ENCODE measurements around the gene KIF5B. TPM values are rescaled to one million over a fixed set of nuclear protein-coding genes. Genes with fewer than 3 reads are reported as not detected.
A peak's percentile ranks its signal among the peaks of the same experiment; 100 is the strongest.

The KIF5B gene
- total and polyA plus RNA-seq, 2 donors (not counting 1 experiment from before 2014, with no cell fraction given) = 109 to 160 TPM

DNA sequence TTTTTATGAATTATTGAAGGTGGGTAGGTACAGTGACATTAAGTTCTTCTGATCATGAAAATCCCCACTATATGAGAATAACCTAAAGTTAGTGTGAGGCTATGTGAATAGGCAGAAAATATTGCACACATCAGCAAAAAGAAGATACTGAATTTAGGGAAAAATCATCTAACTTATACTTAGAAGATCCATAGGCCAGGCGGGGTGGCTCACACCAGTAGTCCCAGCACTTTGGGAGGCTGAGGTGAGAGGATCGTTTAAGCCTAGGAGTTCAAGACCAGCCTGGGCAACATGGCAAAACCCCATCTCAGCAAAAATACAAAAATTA, 78.1 kb downstream of the KIF5B start:
- Histone ChIP-seq H3K9ac (ENCODE audit: insufficient read depth, low read length) (no peak overlapping the region), H3K79me2 (ENCODE audit: control insufficient read depth, insufficient read depth, low read length) (no peaks in the 10 kb centered on the region), H4K20me1 (ENCODE audit: control insufficient read depth, extremely low read depth, insufficient read depth, low read length) (no peaks in the 10 kb centered on the region), H3K27ac (ENCODE audit: insufficient read depth, low read length) (no peak overlapping the region), H3K36me3 (ENCODE audit: control insufficient read depth, insufficient read depth, low read length) (no peaks in the 10 kb centered on the region), H3K4me1 (ENCODE audit: control insufficient read depth, extremely low read depth, insufficient read depth, low read length) (peaks cover 6% of the 10 kb centered on the region), H2AFZ (ENCODE audit: low read length) (no peak overlapping the region), H3K4me3 (replicated peaks in 1 of 4; ENCODE audit: control extremely low read depth in 1 of 4, insufficient read depth in 1 of 4, low read depth in 3 of 4, low read length in 4 of 4) (no peak overlapping the region), H3K27me3 (ENCODE audit: control insufficient read depth, insufficient read depth, low read length) (no peaks in the 10 kb centered on the region), H3K9me3 (ENCODE audit: control insufficient read depth, insufficient read depth, low read depth, low read length) (no peaks in the 10 kb centered on the region), H3K4me2 (ENCODE audit: extremely low read depth, insufficient read depth, low read length) (no peak overlapping the region)
- TF ChIP-seq EZH2 (IDR thresholded peaks at IDR 0.05; ENCODE audit: low read length, missing control alignments) = no peak
- TF ChIP-seq, protein P1, sequence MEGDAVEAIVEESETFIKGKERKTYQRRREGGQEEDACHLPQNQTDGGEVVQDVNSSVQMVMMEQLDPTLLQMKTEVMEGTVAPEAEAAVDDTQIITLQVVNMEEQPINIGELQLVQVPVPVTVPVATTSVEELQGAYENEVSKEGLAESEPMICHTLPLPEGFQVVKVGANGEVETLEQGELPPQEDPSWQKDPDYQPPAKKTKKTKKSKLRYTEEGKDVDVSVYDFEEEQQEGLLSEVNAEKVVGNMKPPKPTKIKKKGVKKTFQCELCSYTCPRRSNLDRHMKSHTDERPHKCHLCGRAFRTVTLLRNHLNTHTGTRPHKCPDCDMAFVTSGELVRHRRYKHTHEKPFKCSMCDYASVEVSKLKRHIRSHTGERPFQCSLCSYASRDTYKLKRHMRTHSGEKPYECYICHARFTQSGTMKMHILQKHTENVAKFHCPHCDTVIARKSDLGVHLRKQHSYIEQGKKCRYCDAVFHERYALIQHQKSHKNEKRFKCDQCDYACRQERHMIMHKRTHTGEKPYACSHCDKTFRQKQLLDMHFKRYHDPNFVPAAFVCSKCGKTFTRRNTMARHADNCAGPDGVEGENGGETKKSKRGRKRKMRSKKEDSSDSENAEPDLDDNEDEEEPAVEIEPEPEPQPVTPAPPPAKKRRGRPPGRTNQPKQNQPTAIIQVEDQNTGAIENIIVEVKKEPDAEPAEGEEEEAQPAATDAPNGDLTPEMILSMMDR (conservative IDR thresholded peaks at IDR 0.05 in 1 of 2, IDR thresholded peaks at IDR 0.05 in 1 of 2; ENCODE audit: low read depth in 1 of 2, low read length in 2 of 2) = no peak
- no peak for DNase-seq (ENCODE audit: low read depth in 2 of 2)

- Histone ChIP-seq H3K27me3 (ENCODE audit: control insufficient read depth, insufficient read depth, low read length) (no peaks in the 10 kb centered on the region), H3K36me3 (ENCODE audit: control insufficient read depth, insufficient read depth, low read length) (no peaks in the 10 kb centered on the region), H3K9me3 (ENCODE audit: control insufficient read depth, insufficient read depth, low read depth, low read length) (no peaks in the 10 kb centered on the region), H3K9ac (ENCODE audit: insufficient read depth, low read length) (no peak overlapping the region), H3K4me3 (replicated peaks in 1 of 4; ENCODE audit: control extremely low read depth in 1 of 4, insufficient read depth in 1 of 4, low read depth in 3 of 4, low read length in 4 of 4) (no peak overlapping the region), H3K79me2 (ENCODE audit: control insufficient read depth, insufficient read depth, low read length) (no peaks in the 10 kb centered on the region), H4K20me1 (ENCODE audit: control insufficient read depth, extremely low read depth, insufficient read depth, low read length) (no peaks in the 10 kb centered on the region), H3K27ac (ENCODE audit: insufficient read depth, low read length) (no peak overlapping the region), H2AFZ (ENCODE audit: low read length) (no peak overlapping the region), H3K4me2 (ENCODE audit: extremely low read depth, insufficient read depth, low read length) (no peak overlapping the region), H3K4me1 (ENCODE audit: control insufficient read depth, extremely low read depth, insufficient read depth, low read length) (peaks cover 6% of the 10 kb centered on the region)
- TF ChIP-seq, protein P1 (conservative IDR thresholded peaks at IDR 0.05 in 1 of 2, IDR thresholded peaks at IDR 0.05 in 1 of 2; ENCODE audit: low read depth in 1 of 2, low read length in 2 of 2) = no peak
- no peak for TF ChIP-seq EZH2 (IDR thresholded peaks at IDR 0.05; ENCODE audit: low read length, missing control alignments)
- DNase-seq (ENCODE audit: low read depth in 2 of 2) = peak; percentile 60 to 64
These were observed 78.6 kb downstream of the KIF5B start for GRCh38 chr10:31977440-31978155.

DNA sequence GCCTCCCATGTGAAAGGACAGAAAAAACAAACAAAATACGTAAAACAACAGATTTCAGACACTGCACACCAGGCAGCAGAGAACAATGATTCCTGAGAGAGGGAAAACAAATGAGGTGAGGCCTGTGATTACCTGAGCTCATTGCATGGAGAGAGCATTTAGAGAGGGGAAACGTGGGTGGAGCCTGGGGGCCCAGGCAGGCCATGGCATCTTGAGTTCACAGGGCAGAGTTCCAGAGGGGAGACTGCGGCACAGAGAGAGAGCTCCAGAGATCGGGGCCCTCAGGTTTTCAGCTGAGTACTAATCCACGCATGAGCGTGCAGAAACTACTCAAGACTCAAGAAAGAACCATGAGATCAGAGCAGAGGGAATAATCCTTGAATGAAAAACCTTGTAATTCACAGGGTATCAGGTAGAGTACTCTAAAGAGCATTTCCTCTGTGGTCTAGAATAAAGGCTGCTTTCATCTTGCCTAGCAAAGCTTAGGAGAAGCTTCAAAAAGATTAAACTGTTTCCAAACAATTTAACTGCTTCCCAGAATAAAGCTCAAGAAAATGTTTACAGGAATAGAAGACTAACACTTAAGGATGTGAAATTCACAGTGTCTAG, 81.0 kb downstream of the KIF5B start:
- Histone ChIP-seq H3K79me2 (ENCODE audit: control insufficient read depth, insufficient read depth, low read length) (no peaks in the 10 kb centered on the region), H3K27me3 (ENCODE audit: control insufficient read depth, insufficient read depth, low read length) (no peaks in the 10 kb centered on the region), H3K36me3 (ENCODE audit: control insufficient read depth, insufficient read depth, low read length) (no peaks in the 10 kb centered on the region), H3K9me3 (ENCODE audit: control insufficient read depth, insufficient read depth, low read depth, low read length) (no peaks in the 10 kb centered on the region), H3K4me2 (ENCODE audit: extremely low read depth, insufficient read depth, low read length) (no peak overlapping the region), H3K4me3 (replicated peaks in 1 of 4; ENCODE audit: control extremely low read depth in 1 of 4, insufficient read depth in 1 of 4, low read depth in 3 of 4, low read length in 4 of 4) (no peak overlapping the region), H3K27ac (ENCODE audit: insufficient read depth, low read length) (no peak overlapping the region), H3K9ac (ENCODE audit: insufficient read depth, low read length) (no peak overlapping the region), H2AFZ (ENCODE audit: low read length) (no peak overlapping the region), H4K20me1 (ENCODE audit: control insufficient read depth, extremely low read depth, insufficient read depth, low read length) (no peaks in the 10 kb centered on the region), H3K4me1 (ENCODE audit: control insufficient read depth, extremely low read depth, insufficient read depth, low read length) (peaks cover 6% of the 10 kb centered on the region)
- DNase-seq (ENCODE audit: low read depth in 2 of 2) = no peak
- TF ChIP-seq, protein P1 (conservative IDR thresholded peaks at IDR 0.05 in 1 of 2, IDR thresholded peaks at IDR 0.05 in 1 of 2; ENCODE audit: low read depth in 1 of 2, low read length in 2 of 2) = no peak
- TF ChIP-seq EZH2 (IDR thresholded peaks at IDR 0.05; ENCODE audit: low read length, missing control alignments) = no peak
